ENCODE measurements around the gene USP13. TPM values are rescaled to one million over a fixed set of nuclear protein-coding genes. Genes with fewer than 3 reads are reported as not detected.

USP13 gene
- total RNA-seq, 1 experiment from 2014 or later, result 27.8 TPM

- no peak overlapping the region for H3K27ac ChIP-seq (ENCODE audit: low read length)
- no TSS peak for BruUV-seq (replicated peaks)
- H3K9me3 ChIP-seq (ENCODE audit: control insufficient read depth, insufficient read depth, low read depth, low read length), result no peaks in the 10 kb centered on the region
- in situ Hi-C loops (cut with HindIII; ENCODE audit: low pct_unique_long_range_greater_than_20kb, low sequenced_read_pairs), result no loop called here
- DNase-seq (ENCODE audit: low read depth, low spot score) (no peak), ATAC-seq (no peak)
- no peaks in the 10 kb centered on the region for H3K27me3 ChIP-seq (ENCODE audit: control insufficient read depth, insufficient read depth, low read length)
- no peak overlapping the region for H3K4me3 ChIP-seq (ENCODE audit: low read depth in 2 of 2, low read length in 2 of 2)
- CTCF ChIA-PET, result no interaction called here
- no peaks in the 10 kb centered on the region for H3K36me3 ChIP-seq (ENCODE audit: control insufficient read depth, insufficient read depth, low read length)
- POLR2A ChIA-PET, result no interaction called here
- TF ChIP-seq, protein P1, sequence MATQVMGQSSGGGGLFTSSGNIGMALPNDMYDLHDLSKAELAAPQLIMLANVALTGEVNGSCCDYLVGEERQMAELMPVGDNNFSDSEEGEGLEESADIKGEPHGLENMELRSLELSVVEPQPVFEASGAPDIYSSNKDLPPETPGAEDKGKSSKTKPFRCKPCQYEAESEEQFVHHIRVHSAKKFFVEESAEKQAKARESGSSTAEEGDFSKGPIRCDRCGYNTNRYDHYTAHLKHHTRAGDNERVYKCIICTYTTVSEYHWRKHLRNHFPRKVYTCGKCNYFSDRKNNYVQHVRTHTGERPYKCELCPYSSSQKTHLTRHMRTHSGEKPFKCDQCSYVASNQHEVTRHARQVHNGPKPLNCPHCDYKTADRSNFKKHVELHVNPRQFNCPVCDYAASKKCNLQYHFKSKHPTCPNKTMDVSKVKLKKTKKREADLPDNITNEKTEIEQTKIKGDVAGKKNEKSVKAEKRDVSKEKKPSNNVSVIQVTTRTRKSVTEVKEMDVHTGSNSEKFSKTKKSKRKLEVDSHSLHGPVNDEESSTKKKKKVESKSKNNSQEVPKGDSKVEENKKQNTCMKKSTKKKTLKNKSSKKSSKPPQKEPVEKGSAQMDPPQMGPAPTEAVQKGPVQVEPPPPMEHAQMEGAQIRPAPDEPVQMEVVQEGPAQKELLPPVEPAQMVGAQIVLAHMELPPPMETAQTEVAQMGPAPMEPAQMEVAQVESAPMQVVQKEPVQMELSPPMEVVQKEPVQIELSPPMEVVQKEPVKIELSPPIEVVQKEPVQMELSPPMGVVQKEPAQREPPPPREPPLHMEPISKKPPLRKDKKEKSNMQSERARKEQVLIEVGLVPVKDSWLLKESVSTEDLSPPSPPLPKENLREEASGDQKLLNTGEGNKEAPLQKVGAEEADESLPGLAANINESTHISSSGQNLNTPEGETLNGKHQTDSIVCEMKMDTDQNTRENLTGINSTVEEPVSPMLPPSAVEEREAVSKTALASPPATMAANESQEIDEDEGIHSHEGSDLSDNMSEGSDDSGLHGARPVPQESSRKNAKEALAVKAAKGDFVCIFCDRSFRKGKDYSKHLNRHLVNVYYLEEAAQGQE (IDR thresholded peaks at IDR 0.05; ENCODE audit: insufficient read depth in 1 of 2, low read depth in 2 of 2, low read length in 1 of 2), result no peak
- TF ChIP-seq POLR2AphosphoS5 (IDR thresholded peaks at IDR 0.05; ENCODE audit: low read depth, low read length), result no peak
- no peak for TF ChIP-seq SIN3A (IDR thresholded peaks at IDR 0.05; ENCODE audit: borderline replicate concordance, insufficient read depth, low read depth, low read length)
- TF ChIP-seq CTCF (IDR thresholded peaks at IDR 0.05), result no peak
- no peak for TF ChIP-seq TCF7L2 (IDR thresholded peaks at IDR 0.05; ENCODE audit: low read depth, low read length)
- intact Hi-C loops (cut with micrococcal nuclease; ENCODE audit: unreplicated experiment), result no loop called here
- no peaks in the 10 kb centered on the region for H3K4me1 ChIP-seq (ENCODE audit: control insufficient read depth, insufficient read depth, low read length)
Measured at GRCh38 chr3:179794355-179794754, 141.5 kb downstream of the USP13 start.

- TF ChIP-seq SIN3A (IDR thresholded peaks at IDR 0.05; ENCODE audit: borderline replicate concordance, insufficient read depth, low read depth, low read length), result no peak
- TF ChIP-seq, protein P1 (IDR thresholded peaks at IDR 0.05; ENCODE audit: insufficient read depth in 1 of 2, low read depth in 2 of 2, low read length in 1 of 2), result no peak
- no peak for TF ChIP-seq TCF7L2 (IDR thresholded peaks at IDR 0.05; ENCODE audit: low read depth, low read length)
- TF ChIP-seq POLR2AphosphoS5 (IDR thresholded peaks at IDR 0.05; ENCODE audit: low read depth, low read length), result no peak
- no peak for TF ChIP-seq CTCF (IDR thresholded peaks at IDR 0.05)
- H3K4me3 ChIP-seq (ENCODE audit: low read depth in 2 of 2, low read length in 2 of 2), result no peak overlapping the region
- ATAC-seq (no peak), DNase-seq (ENCODE audit: low read depth, low spot score) (no peak)
- no peaks in the 10 kb centered on the region for H3K4me1 ChIP-seq (ENCODE audit: control insufficient read depth, insufficient read depth, low read length)
- no peak overlapping the region for H3K27ac ChIP-seq (ENCODE audit: low read length)
- no peaks in the 10 kb centered on the region for H3K27me3 ChIP-seq (ENCODE audit: control insufficient read depth, insufficient read depth, low read length)
- no peaks in the 10 kb centered on the region for H3K9me3 ChIP-seq (ENCODE audit: control insufficient read depth, insufficient read depth, low read depth, low read length)
- CTCF ChIA-PET, result no interaction called here
- POLR2A ChIA-PET, result no interaction called here
- intact Hi-C loops (cut with micrococcal nuclease; ENCODE audit: unreplicated experiment) (no loop called here), in situ Hi-C loops (cut with HindIII; ENCODE audit: low pct_unique_long_range_greater_than_20kb, low sequenced_read_pairs) (no loop called here)
- BruUV-seq (replicated peaks), result no TSS peak
- no peaks in the 10 kb centered on the region for H3K36me3 ChIP-seq (ENCODE audit: control insufficient read depth, insufficient read depth, low read length)
Measured at GRCh38 chr3:179796421-179796820, 143.6 kb downstream of the USP13 start.
